ENCODE results near the gene EHBP1. TPM values are rescaled to one million over a fixed set of nuclear protein-coding genes. Genes with fewer than 3 reads are reported as not detected.
A peak's percentile ranks its signal among the peaks of the same experiment; 100 is the strongest.
"Not testable (repeated sequence)": the region's sequence is repeated elsewhere in the genome, so short reads cannot be mapped to it uniquely, and the experiment has no call there.

Gene EHBP1
- total RNA-seq, 4 donors from 2014 or later: 52.6 to 167 (median 135) TPM

DNA sequence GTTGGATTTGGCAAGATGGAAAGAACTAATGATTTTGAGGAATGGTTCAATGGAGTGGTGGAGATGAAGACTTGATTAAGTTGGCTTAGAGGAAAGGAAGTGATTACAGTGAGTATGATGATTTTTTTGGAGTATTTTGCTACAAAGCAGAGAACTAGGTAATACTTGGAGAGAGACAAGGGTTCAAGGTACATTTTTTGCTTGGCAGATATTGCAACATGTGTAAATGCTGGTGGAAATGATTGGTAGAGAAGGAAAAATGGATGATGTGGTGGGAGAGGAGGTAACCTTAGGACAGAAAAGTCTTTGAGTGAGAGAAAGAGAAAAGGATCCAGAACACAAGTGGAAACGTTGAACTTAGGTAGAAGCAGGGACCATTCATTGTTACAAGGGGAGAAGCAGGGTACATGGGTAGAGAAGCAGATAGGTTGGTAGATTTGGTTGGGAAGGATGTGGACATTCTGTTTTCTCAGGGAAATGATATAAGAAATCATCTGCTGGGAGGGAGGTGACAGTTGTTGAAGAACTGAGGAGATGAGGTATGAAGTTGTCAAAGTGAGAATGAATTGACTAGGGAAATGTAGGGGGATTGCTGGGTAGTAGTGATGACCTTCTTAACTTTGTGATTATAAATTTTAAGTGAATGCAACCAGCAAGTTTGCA lies 6.5 kb downstream of the EHBP1 start:
- no peak for DNase-seq
- intact Hi-C loops (cut with DNase I; ENCODE audit: low total_unique reads): no loop called here
- no peaks in the 10 kb centered on the region for H3K4me1 ChIP-seq
- no peak for TF ChIP-seq POLR2A (IDR thresholded peaks at IDR 0.05)
- no peak for TF ChIP-seq CTCF (IDR thresholded peaks at IDR 0.05)
- no peaks in the 10 kb centered on the region for H3K9me3 ChIP-seq
- no peak overlapping the region for H3K27ac ChIP-seq
- H3K4me3 ChIP-seq: no peak overlapping the region
- no peaks in the 10 kb centered on the region for H3K27me3 ChIP-seq
- H3K36me3 ChIP-seq: no peaks in the 10 kb centered on the region

DNA sequence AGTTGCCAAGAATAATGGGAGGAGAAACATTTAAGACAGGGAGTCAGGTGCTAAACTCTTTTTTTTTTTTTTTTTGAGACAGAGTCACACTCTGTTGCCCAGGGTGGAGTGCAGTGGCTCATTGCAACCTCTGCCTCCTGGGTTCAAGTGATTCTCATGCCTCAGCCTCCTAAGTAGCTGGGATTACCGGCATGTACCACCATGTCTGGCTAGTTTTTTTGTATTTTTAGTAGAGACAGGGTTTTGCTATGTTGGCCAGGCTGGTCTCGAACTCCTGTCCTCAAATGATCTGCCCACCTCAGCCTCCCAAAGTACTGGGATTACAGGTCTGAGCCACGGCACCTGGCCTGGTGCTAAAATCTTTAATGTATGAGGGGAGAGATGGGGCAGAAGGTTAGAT lies 7.7 kb downstream of the EHBP1 start:
- H3K4me1 ChIP-seq; H3K27me3 ChIP-seq; H3K36me3 ChIP-seq; H3K4me3 ChIP-seq; H3K27ac ChIP-seq; H3K9me3 ChIP-seq; DNase-seq; intact Hi-C loops (cut with DNase I; ENCODE audit: low total_unique reads): not testable (repeated sequence)

DNA sequence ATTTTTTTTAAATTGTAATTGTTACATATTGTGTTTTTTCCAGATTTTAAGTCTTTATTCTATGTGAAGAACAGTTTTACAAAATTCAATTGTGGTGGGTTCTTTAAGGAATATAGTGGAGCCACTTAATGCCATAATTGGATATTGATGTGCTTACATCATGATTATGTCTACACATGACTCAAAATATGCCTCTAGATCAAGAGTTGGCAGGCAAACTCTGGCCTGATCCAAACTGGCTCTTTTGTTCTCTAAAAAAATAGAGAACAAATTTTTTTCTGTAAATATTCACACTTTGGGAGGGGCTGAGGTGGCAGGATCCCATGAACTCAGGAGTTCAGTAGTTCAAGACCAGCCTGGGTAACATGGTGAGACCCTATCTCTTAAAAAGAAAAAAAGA lies 8.3 kb downstream of the EHBP1 start:
- intact Hi-C loops (cut with DNase I; ENCODE audit: low total_unique reads): no loop called here
- no peak for DNase-seq
- Histone ChIP-seq H3K27me3 (no peaks in the 10 kb centered on the region), H3K36me3 (no peaks in the 10 kb centered on the region), H3K9me3 (no peaks in the 10 kb centered on the region), H3K4me3 (no peak overlapping the region), H3K4me1 (no peaks in the 10 kb centered on the region), H3K27ac (peak overlapping the region in 1 of 2 donors; percentile 4)
- no peak for TF ChIP-seq POLR2A (IDR thresholded peaks at IDR 0.05)
- TF ChIP-seq CTCF (IDR thresholded peaks at IDR 0.05): no peak

DNA sequence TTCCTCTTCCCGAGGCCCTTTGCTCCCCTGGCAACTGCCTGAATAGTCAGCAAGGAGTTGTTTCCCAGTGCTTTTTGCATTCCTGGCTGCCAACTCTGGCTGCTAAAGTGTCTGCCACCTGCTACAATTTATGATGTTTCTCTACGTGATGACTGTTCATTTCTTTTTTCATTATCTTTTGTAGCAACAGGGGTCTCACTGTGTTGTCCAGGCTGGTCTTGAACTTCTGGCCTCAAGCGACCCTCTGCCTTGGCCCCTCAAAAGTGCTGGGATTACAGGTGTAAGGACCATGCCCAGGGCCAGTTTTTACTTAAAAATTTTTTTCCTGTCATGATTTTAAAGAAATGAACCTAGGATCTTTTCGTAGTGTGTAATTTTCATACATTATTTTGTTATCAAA lies 11.3 kb downstream of the EHBP1 start:
- Histone ChIP-seq H3K9me3 (no peaks in the 10 kb centered on the region), H3K27ac (no peak overlapping the region), H3K27me3 (no peaks in the 10 kb centered on the region), H3K4me3 (no peak overlapping the region), H3K36me3 (no peaks in the 10 kb centered on the region), H3K4me1 (no peaks in the 10 kb centered on the region)
- DNase-seq: no peak
- intact Hi-C loops (cut with DNase I; ENCODE audit: low total_unique reads): no loop called here
- TF ChIP-seq CTCF (IDR thresholded peaks at IDR 0.05): no peak

DNA sequence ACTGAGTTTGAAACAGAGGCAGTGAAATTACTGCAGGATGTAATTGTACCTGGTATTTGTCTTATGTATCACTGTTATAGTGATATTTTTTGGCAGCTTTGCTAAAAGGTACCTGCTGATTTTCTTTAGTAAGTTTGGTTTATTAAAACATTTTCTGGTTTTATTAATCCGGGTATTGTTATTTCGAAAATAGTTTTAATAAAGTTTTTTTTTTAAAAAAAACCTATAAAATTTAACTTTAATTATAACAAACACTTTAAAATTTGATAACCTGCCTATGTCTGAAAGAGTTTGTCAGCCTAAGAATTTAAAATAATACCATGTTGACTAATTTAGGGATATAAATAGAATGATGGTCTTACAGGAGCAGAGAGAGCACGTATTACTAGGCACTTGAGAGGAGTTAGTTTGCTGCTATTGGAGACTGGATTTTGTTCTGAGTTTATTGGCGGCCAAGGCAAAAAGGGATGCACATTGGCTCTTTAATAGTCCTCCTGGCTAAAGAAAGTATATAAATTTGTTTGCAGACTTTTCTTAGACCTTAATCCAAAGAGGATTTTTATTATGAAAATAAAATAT lies 12.1 kb downstream of the EHBP1 start:
- intact Hi-C loops (cut with DNase I; ENCODE audit: low total_unique reads): no loop called here
- DNase-seq: no peak
- Histone ChIP-seq H3K36me3 (no peaks in the 10 kb centered on the region), H3K4me1 (no peaks in the 10 kb centered on the region), H3K4me3 (no peak overlapping the region), H3K9me3 (no peaks in the 10 kb centered on the region), H3K27ac (no peak overlapping the region), H3K27me3 (no peaks in the 10 kb centered on the region)
- no peak for TF ChIP-seq POLR2A (IDR thresholded peaks at IDR 0.05)
- no peak for TF ChIP-seq CTCF (IDR thresholded peaks at IDR 0.05)

Measured in uterus (tissue), 4 donors.